CD14-positive monocyte (primary cell): Measurements from ENCODE around the gene QKI. TPM values are rescaled to one million over a fixed set of nuclear protein-coding genes. Genes with fewer than 3 reads are reported as not detected.

Experiments used
- DNase-seq, 3 donors: peaks; one replicate each; pipeline ENCODE4 v3.0.0-alpha.2; 2011 to 2022
- H2AFZ ChIP-seq: 2 replicates; pipeline ENCODE4 v1.6.0; 2012; ENCODE audit warnings: mild to moderate bottlenecking, low read depth, low read length, inconsistent platforms; ENCODE audit not compliant: insufficient read depth, poor library complexity, severe bottlenecking
- H3K27ac ChIP-seq, 2 donors: 1 replicate in 1 of 2; 2 replicates in 1 of 2; pipeline ENCODE4 v1.5.1; 2012 to 2013; ENCODE audit warnings: low read length in 2 of 2, control low read depth in 1 of 2, inconsistent platforms in 1 of 2, low read depth in 1 of 2, mild to moderate bottlenecking in 1 of 2
- H3K27me3 ChIP-seq, 2 donors: one replicate each; pipeline versions ENCODE4 v1.6.0 to v1.6.1; 2011 to 2013; ENCODE audit warnings: low read length in 2 of 2; ENCODE audit not compliant: control insufficient read depth in 2 of 2, insufficient read depth in 2 of 2
- H3K36me3 ChIP-seq, 2 donors: replicated peaks in 1 of 2; 1 replicate in 1 of 2; 2 replicates in 1 of 2; pipeline versions ENCODE4 v1.5.1 to v1.6.1; 2012 to 2013; ENCODE audit warnings: low read length in 2 of 2, control low read depth in 1 of 2, inconsistent platforms in 1 of 2, mild to moderate bottlenecking in 1 of 2; ENCODE audit not compliant: insufficient read depth in 2 of 2, control insufficient read depth in 1 of 2
- H3K4me1 ChIP-seq, 2 donors: 1 replicate in 1 of 2; 2 replicates in 1 of 2; pipeline versions ENCODE4 v1.5.1 to v1.6.1; 2012 to 2013; ENCODE audit warnings: low read length in 2 of 2, control low read depth in 1 of 2, inconsistent platforms in 1 of 2, mild to moderate bottlenecking in 1 of 2, moderate library complexity in 1 of 2; ENCODE audit not compliant: insufficient read depth in 2 of 2, control insufficient read depth in 1 of 2
- H3K4me2 ChIP-seq: replicated peaks from 2 replicates; pipeline ENCODE3; 2012; ENCODE audit warnings: low read length, moderate library complexity, mild to moderate bottlenecking; ENCODE audit not compliant: poor library complexity, severe bottlenecking; ENCODE audit errors: extremely low read depth
- H3K4me3 ChIP-seq, 3 experiments: fragments of 200-600 bp in 1 of 3; sonication (generic) in 1 of 3; replicated peaks in 1 of 3; 1 replicate in 2 of 3; 2 replicates in 1 of 3; pipeline ENCODE4 v1.5.1; 2011 to 2013; ENCODE audit warnings: low read length in 3 of 3, mild to moderate bottlenecking in 3 of 3, control low read depth in 2 of 3, low read depth in 2 of 3, inconsistent platforms in 1 of 3, moderate library complexity in 1 of 3
- H3K79me2 ChIP-seq: 2 replicates; pipeline ENCODE4 v1.6.0; 2012; ENCODE audit warnings: mild to moderate bottlenecking, control low read depth, inconsistent platforms, low read length, moderate library complexity; ENCODE audit not compliant: insufficient read depth
- H3K9ac ChIP-seq: 2 replicates; pipeline ENCODE4 v1.6.0; 2017; ENCODE audit warnings: low read length, mild to moderate bottlenecking; ENCODE audit not compliant: insufficient read depth, poor library complexity, severe bottlenecking
- H3K9me3 ChIP-seq, 2 donors: replicated peaks in 1 of 2; 1 replicate in 1 of 2; 2 replicates in 1 of 2; pipeline versions ENCODE4 v1.5.1 to v1.6.1; 2012 to 2013; ENCODE audit warnings: low read length in 2 of 2, control low read depth in 1 of 2; ENCODE audit not compliant: control insufficient read depth in 1 of 2, insufficient read depth in 1 of 2
- H4K20me1 ChIP-seq: 2 replicates; pipeline ENCODE4 v1.6.0; 2012; ENCODE audit warnings: mild to moderate bottlenecking, low read length, control low read depth, moderate library complexity; ENCODE audit not compliant: insufficient read depth
- H3K27ac Mint-ChIP-seq, 7 donors: one replicate each; pipeline ENCODE4 v1.8.0; 2020; ENCODE audit warnings: mild to moderate bottlenecking in 7 of 7, mixed read lengths in 7 of 7, moderate library complexity in 6 of 7, inconsistent platforms in 2 of 7
- H3K27me3 Mint-ChIP-seq, 3 donors: one replicate each; pipeline ENCODE4 v1.8.0; 2021 to 2022; ENCODE audit warnings: low read depth in 3 of 3, mild to moderate bottlenecking in 3 of 3, mixed read lengths in 3 of 3, moderate library complexity in 3 of 3, inconsistent platforms in 1 of 3
- H3K36me3 Mint-ChIP-seq, 2 donors: one replicate each; pipeline ENCODE4 v1.8.0; 2020; ENCODE audit warnings: mixed read lengths in 2 of 2, inconsistent platforms in 1 of 2, mild to moderate bottlenecking in 1 of 2
- H3K4me1 Mint-ChIP-seq: one replicate; pipeline ENCODE4 v1.8.0; 2020; ENCODE audit warnings: mild to moderate bottlenecking, mixed read lengths
- H3K4me3 Mint-ChIP-seq, 2 donors: one replicate each; pipeline ENCODE4 v1.8.0; 2020; ENCODE audit warnings: mild to moderate bottlenecking in 2 of 2, mixed read lengths in 2 of 2, moderate library complexity in 1 of 2
- H3K9me3 Mint-ChIP-seq, 7 donors: one replicate each; pipeline ENCODE4 v1.8.0; 2020 to 2022; ENCODE audit warnings: mixed read lengths in 7 of 7, mild to moderate bottlenecking in 6 of 7, moderate library complexity in 6 of 7, inconsistent platforms in 2 of 7
- CTCF ChIP-seq: fragments of 200-600 bp; IDR thresholded peaks from one replicate; pipeline ENCODE4 v1.8.0; 2022; ENCODE audit warnings: antibody characterized with exemption, mild to moderate bottlenecking
- WGBS: methylation state at CpG from one replicate; pipeline ENCODE4 v1.1.5; 2013; ENCODE audit warnings: missing lambda C conversion rate; ENCODE audit not compliant: insufficient coverage; 5-methylcytosine and 5-hydroxymethylcytosine counted together
- intact Hi-C, 2 donors: fragments of 100-400 bp; cut with micrococcal nuclease; formaldehyde crosslinking; loops; one replicate each; pipeline versions ENCODE4 v1.15.0 to v1.15.1; 2023
- polyA plus RNA-seq, 3 donors: library from polyadenylated mRNA; depleted of rRNA in 1 of 3; unstranded in 2 of 3; stranded (reverse) in 1 of 3; fragments of 300-500 nt in 2 of 3; fragments of >200 nt in 1 of 3; fragmentation: Illumina TruSeq in 2 of 3; gene quantifications; 1 replicate in 2 of 3; 2 replicates in 1 of 3; pipeline ENCODE4 v1.2.3, GENCODE V29; 2012 to 2021

The QKI gene
- polyA plus RNA-seq, 3 donors = 24.3 to 154 (median 71.8) TPM

GRCh38 chr6:163435023-163435422, 20.5 kb downstream of the QKI start:
- H3K4me1 ChIP-seq = peaks cover 0 to 37% of the 10 kb centered on the region in 2 donors
- Mint-ChIP-seq H3K36me3 (peaks cover 2 to 6% of the 10 kb centered on the region in 2 donors), H3K9me3 (peaks cover 0 to 2% (median 0%) of the 10 kb centered on the region in 7 donors), H3K27ac (no peak overlapping the region), H3K4me3 (no peak overlapping the region), H3K27me3 (peaks cover 0 to 2% (median 0%) of the 10 kb centered on the region in 3 donors), H3K4me1 (peaks cover 56% of the 10 kb centered on the region)
- no peak overlapping the region for H3K4me2 ChIP-seq
- H3K27ac ChIP-seq = no peak overlapping the region
- no peaks in the 10 kb centered on the region for H3K9me3 ChIP-seq
- peaks cover 0 to 4% of the 10 kb centered on the region in 2 donors for H3K36me3 ChIP-seq
- intact Hi-C loops = no loop called here
- no peak for TF ChIP-seq CTCF
- 100% methylated on average over 1 of the region's 4 CpGs for WGBS
- no peaks in the 10 kb centered on the region for H3K27me3 ChIP-seq
- H4K20me1 ChIP-seq = peaks cover 100% of the 10 kb centered on the region
- peaks cover 100% of the 10 kb centered on the region for H3K79me2 ChIP-seq
- H3K9ac ChIP-seq = no peak overlapping the region
- no peak overlapping the region for H3K4me3 ChIP-seq
- no peak overlapping the region for H2AFZ ChIP-seq
- no peak for DNase-seq

- no peak overlapping the region for H3K9ac ChIP-seq
- peaks cover 52% of the 10 kb centered on the region for H3K4me1 Mint-ChIP-seq
- H4K20me1 ChIP-seq = peaks cover 100% of the 10 kb centered on the region
- no peak for TF ChIP-seq CTCF
- peaks cover 100% of the 10 kb centered on the region for H3K79me2 ChIP-seq
- H3K27ac ChIP-seq = no peak overlapping the region
- no peak overlapping the region for H2AFZ ChIP-seq
- intact Hi-C loops = no loop called here
- no peak overlapping the region for H3K4me3 Mint-ChIP-seq
- H3K9me3 ChIP-seq = no peaks in the 10 kb centered on the region
- H3K9me3 Mint-ChIP-seq = peaks cover 0 to 2% (median 0%) of the 10 kb centered on the region in 7 donors
- H3K27me3 Mint-ChIP-seq = peaks cover 0 to 2% (median 0%) of the 10 kb centered on the region in 3 donors
- no peak overlapping the region for H3K27ac Mint-ChIP-seq
- H3K36me3 ChIP-seq = peaks cover 0 to 4% of the 10 kb centered on the region in 2 donors
- H3K27me3 ChIP-seq = no peaks in the 10 kb centered on the region
- no peak overlapping the region for H3K4me2 ChIP-seq
- peaks cover 3 to 40% of the 10 kb centered on the region in 2 donors for H3K4me1 ChIP-seq
- DNase-seq = no peak
- H3K36me3 Mint-ChIP-seq = peaks cover 2 to 7% of the 10 kb centered on the region in 2 donors
- no CpG with 5 or more reads among the region's 3 CpGs for WGBS
- no peak overlapping the region for H3K4me3 ChIP-seq
Measured at GRCh38 chr6:163436843-163437242, 22.3 kb downstream of the QKI start.
